Loucy (cell line): ENCODE results near the gene SLC13A4.

Experiments used
- H2AFZ ChIP-seq: fragments of 200-600 bp; sonication (generic); 2 replicates; pipeline ENCODE4 v1.6.0; 2016; ENCODE audit warnings: antibody characterized with exemption, mild to moderate bottlenecking, low read length, moderate library complexity
- H3F3A ChIP-seq: fragments of 200-600 bp; 2 replicates; pipeline ENCODE4 v1.6.0; 2016; ENCODE audit warnings: antibody characterized with exemption, low read depth, mild to moderate bottlenecking
- H3K27me3 ChIP-seq: fragments of 200-600 bp; sonication (generic); 2 replicates; pipeline ENCODE4 v1.6.1; 2014; ENCODE audit warnings: low read length, mild to moderate bottlenecking; ENCODE audit not compliant: insufficient read depth, poor library complexity, severe bottlenecking
- H3K36me3 ChIP-seq: fragments of 200-600 bp; sonication (generic); 2 replicates; pipeline ENCODE4 v1.6.1; 2016; ENCODE audit warnings: low read length; ENCODE audit not compliant: insufficient read depth
- H3K4me1 ChIP-seq: fragments of 200-600 bp; sonication (generic); 2 replicates; pipeline ENCODE4 v1.5.1; 2014; ENCODE audit warnings: low read length, mild to moderate bottlenecking; ENCODE audit not compliant: insufficient read depth, poor library complexity, severe bottlenecking
- H3K4me2 ChIP-seq: fragments of 200-600 bp; sonication (generic); 2 replicates; pipeline ENCODE4 v1.6.0; 2014; ENCODE audit warnings: antibody characterized with exemption, low read length, low read depth, mild to moderate bottlenecking; ENCODE audit not compliant: poor library complexity, severe bottlenecking
- H3K4me3 ChIP-seq: fragments of 200-600 bp; sonication (generic); 2 replicates; pipeline ENCODE4 v1.5.1; 2014; ENCODE audit warnings: low read length, mild to moderate bottlenecking, mixed read lengths; ENCODE audit not compliant: poor library complexity, severe bottlenecking
- H3K79me2 ChIP-seq: fragments of 200-600 bp; sonication (generic); 2 replicates; pipeline ENCODE4 v1.6.1; 2014; ENCODE audit warnings: low read length; ENCODE audit not compliant: insufficient read depth
- H3K9ac ChIP-seq: fragments of 200-600 bp; sonication (generic); 2 replicates; pipeline ENCODE4 v1.6.0; 2014; ENCODE audit warnings: mild to moderate bottlenecking, low read depth, low read length, moderate library complexity; ENCODE audit not compliant: poor library complexity, severe bottlenecking
- H3K9me2 ChIP-seq: fragments of 200-600 bp; sonication (generic); replicated peaks from 2 replicates; pipeline ENCODE4 v1.6.1; 2016; ENCODE audit warnings: low read depth, low read length, mixed read lengths
- H3K9me3 ChIP-seq: fragments of 200-600 bp; sonication (generic); 2 replicates; pipeline ENCODE4 v1.6.1; 2014; ENCODE audit warnings: mild to moderate bottlenecking, antibody characterized with exemption, low read length, low read depth; ENCODE audit not compliant: insufficient read depth
- H4K20me1 ChIP-seq: fragments of 200-600 bp; sonication (generic); 2 replicates; pipeline ENCODE4 v1.6.0; 2014; ENCODE audit warnings: antibody characterized with exemption, low read length, mild to moderate bottlenecking; ENCODE audit not compliant: insufficient read depth, poor library complexity, severe bottlenecking
- EZH2phosphoT487 ChIP-seq: fragments of 200-600 bp; IDR thresholded peaks from 2 replicates; pipeline ENCODE4 v1.6.1; 2018; ENCODE audit warnings: antibody characterized with exemption, mild to moderate bottlenecking, moderate library complexity, borderline replicate concordance
- TF ChIP-seq, protein P1 (sequence below): fragments of 200-600 bp; sonication (generic); conservative IDR thresholded peaks from 2 replicates; pipeline ENCODE4 v1.5.1; 2014; ENCODE audit warnings: mild to moderate bottlenecking, antibody characterized with exemption, low read length

Gene SLC13A4

DNA sequence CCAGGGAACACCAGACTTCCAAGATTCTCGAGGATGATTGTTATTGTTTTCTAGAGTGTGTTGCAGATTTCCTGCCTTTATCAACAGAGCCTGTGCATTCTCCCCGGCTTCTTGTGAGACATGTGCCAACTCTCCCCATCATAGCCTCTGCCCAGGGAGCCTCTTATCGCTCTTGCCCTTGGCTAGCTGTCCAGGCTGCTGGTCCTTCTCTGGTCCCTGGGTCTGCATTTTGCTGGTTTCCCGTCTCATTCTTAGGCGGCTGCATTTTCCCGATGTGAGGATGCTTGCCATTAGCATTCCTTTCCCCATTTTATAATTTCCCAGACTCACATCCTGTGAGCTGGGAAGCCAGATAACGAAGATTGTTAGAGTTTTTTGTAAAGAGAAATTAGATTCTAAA is 15.2 kb downstream of the SLC13A4 start:
- H2AFZ ChIP-seq = no peak overlapping the region
- no peaks in the 10 kb centered on the region for H3K9me3 ChIP-seq

DNA sequence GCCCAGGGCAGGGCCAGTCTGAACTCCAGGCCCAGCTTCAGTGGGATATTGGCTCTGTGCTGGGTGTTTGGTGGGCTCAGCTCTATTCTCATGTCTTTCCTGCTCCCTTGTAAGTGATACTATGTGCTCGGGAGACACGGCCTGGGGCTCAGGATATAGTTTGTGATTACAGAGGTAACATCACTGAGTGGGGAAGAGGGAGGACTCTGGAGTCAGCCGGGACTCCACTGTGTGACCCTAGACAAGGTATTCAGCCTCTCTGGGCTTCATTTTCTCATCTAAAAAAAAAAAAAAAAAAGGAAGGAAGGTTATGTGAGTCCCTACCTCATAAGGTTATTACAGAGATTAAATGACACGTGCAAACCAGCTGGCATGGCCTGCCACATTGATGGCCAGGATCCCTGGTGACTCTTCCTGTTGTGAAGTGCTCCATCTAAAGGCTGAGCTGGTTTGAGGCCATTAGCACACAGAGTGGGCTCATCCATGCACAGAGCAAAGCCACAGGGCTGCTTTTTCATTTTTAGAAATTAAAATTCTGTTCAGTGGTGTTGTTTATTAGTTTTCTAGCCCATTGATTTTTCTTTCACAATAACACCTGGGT is 15.7 kb downstream of the SLC13A4 start:
- H3K4me2 ChIP-seq = no peak overlapping the region
- H3K27me3 ChIP-seq = no peaks in the 10 kb centered on the region
- H2AFZ ChIP-seq = no peak overlapping the region
- no peaks in the 10 kb centered on the region for H3K9me2 ChIP-seq
- no peaks in the 10 kb centered on the region for H4K20me1 ChIP-seq
- H3K79me2 ChIP-seq = no peaks in the 10 kb centered on the region
- H3K4me3 ChIP-seq = no peak overlapping the region
- H3F3A ChIP-seq = no peaks in the 10 kb centered on the region
- no peaks in the 10 kb centered on the region for H3K4me1 ChIP-seq
- H3K36me3 ChIP-seq = no peaks in the 10 kb centered on the region
- H3K9ac ChIP-seq = no peak overlapping the region
- no peaks in the 10 kb centered on the region for H3K9me3 ChIP-seq
- TF ChIP-seq EZH2phosphoT487 = no peak
- TF ChIP-seq, protein P1, sequence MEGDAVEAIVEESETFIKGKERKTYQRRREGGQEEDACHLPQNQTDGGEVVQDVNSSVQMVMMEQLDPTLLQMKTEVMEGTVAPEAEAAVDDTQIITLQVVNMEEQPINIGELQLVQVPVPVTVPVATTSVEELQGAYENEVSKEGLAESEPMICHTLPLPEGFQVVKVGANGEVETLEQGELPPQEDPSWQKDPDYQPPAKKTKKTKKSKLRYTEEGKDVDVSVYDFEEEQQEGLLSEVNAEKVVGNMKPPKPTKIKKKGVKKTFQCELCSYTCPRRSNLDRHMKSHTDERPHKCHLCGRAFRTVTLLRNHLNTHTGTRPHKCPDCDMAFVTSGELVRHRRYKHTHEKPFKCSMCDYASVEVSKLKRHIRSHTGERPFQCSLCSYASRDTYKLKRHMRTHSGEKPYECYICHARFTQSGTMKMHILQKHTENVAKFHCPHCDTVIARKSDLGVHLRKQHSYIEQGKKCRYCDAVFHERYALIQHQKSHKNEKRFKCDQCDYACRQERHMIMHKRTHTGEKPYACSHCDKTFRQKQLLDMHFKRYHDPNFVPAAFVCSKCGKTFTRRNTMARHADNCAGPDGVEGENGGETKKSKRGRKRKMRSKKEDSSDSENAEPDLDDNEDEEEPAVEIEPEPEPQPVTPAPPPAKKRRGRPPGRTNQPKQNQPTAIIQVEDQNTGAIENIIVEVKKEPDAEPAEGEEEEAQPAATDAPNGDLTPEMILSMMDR = 0 out of 2 replicates have a peak, but pooled peaks have one; percentile 22

More for the DNA sequence above, 15.2 kb downstream of the SLC13A4 start:
- TF ChIP-seq EZH2phosphoT487 = no peak
- TF ChIP-seq, protein P1 = no peak
- H3K9ac ChIP-seq = no peak overlapping the region
- H3K36me3 ChIP-seq = no peaks in the 10 kb centered on the region
- no peak overlapping the region for H3K4me2 ChIP-seq
- no peaks in the 10 kb centered on the region for H3K4me1 ChIP-seq
- no peaks in the 10 kb centered on the region for H3F3A ChIP-seq
- H3K4me3 ChIP-seq = no peak overlapping the region
- H3K79me2 ChIP-seq = no peaks in the 10 kb centered on the region
- H3K27me3 ChIP-seq = no peaks in the 10 kb centered on the region
- no peaks in the 10 kb centered on the region for H3K9me2 ChIP-seq
- no peaks in the 10 kb centered on the region for H4K20me1 ChIP-seq

DNA sequence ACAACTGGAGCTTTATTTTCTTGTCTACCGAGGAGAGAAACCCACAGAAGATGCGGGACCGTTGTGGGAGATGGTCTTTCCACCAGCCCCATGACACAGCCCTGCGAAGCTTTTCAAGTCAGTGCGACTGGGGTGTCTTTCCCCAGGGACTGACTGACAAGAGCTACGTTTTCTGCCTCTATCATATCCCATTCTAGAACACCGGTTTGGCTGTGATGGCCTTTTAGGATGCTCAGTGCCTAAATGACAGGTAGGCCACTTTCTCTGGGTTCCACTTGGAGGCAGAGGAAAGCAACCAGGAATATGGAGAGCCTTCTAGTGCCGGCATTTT is 16.9 kb downstream of the SLC13A4 start:
- Histone ChIP-seq H3K9me2 (no peaks in the 10 kb centered on the region), H3K9ac (no peak overlapping the region), H3K4me2 (no peak overlapping the region), H2AFZ (no peak overlapping the region; the same call in 1 of the 2 replicates), H3K4me3 (no peak overlapping the region), H3K4me1 (no peaks in the 10 kb centered on the region), H4K20me1 (no peaks in the 10 kb centered on the region), H3K36me3 (no peaks in the 10 kb centered on the region), H3F3A (no peaks in the 10 kb centered on the region), H3K9me3 (no peaks in the 10 kb centered on the region), H3K27me3 (no peaks in the 10 kb centered on the region), H3K79me2 (no peaks in the 10 kb centered on the region)
- no peak for TF ChIP-seq EZH2phosphoT487
- TF ChIP-seq, protein P1 = no peak; the same call in 1 of the 2 replicates
